Ishikawa (cell line): ENCODE results near the gene ELMO3.

Experiments used
- CEBPB ChIP-seq: IDR thresholded peaks from 2 replicates; pipeline ENCODE4 v1.6.1; 2012
- CREB1 ChIP-seq: IDR thresholded peaks from 2 replicates; pipeline ENCODE4 v1.6.1; 2012; ENCODE audit warnings: low read depth
- EGR1 ChIP-seq: IDR thresholded peaks from 2 replicates; pipeline ENCODE4 v1.6.1; 2012
- EP300 ChIP-seq: IDR thresholded peaks from 2 replicates; pipeline ENCODE4 v1.6.1; 2012; ENCODE audit warnings: borderline replicate concordance
- FOXM1 ChIP-seq: IDR thresholded peaks from 2 replicates; pipeline ENCODE4 v1.6.1; 2012; ENCODE audit warnings: low read depth, borderline replicate concordance
- NFIC ChIP-seq: IDR thresholded peaks from 2 replicates; pipeline ENCODE4 v1.6.1; 2012
- RAD21 ChIP-seq: IDR thresholded peaks from 2 replicates; pipeline ENCODE4 v1.6.1; 2012; ENCODE audit warnings: low read depth
- REST ChIP-seq: IDR thresholded peaks from 2 replicates; pipeline ENCODE4 v1.6.1; 2012; ENCODE audit warnings: low read depth, mild to moderate bottlenecking
- TAF1 ChIP-seq: IDR thresholded peaks from 2 replicates; pipeline ENCODE4 v1.6.1; 2012; ENCODE audit warnings: low read depth, mild to moderate bottlenecking
- TCF12 ChIP-seq: IDR thresholded peaks from 2 replicates; pipeline ENCODE4 v1.6.1; 2012; ENCODE audit warnings: low read depth
- TEAD4 ChIP-seq: IDR thresholded peaks from 2 replicates; pipeline ENCODE4 v1.6.1; 2012
- USF1 ChIP-seq: IDR thresholded peaks from 2 replicates; pipeline ENCODE4 v1.6.1; 2012
- YY1 ChIP-seq: IDR thresholded peaks from 2 replicates; pipeline ENCODE4 v1.6.1; 2012; ENCODE audit warnings: low read depth
- ZBTB7A ChIP-seq: IDR thresholded peaks from 2 replicates; pipeline ENCODE4 v1.6.1; 2012; ENCODE audit warnings: low read depth
- TF ChIP-seq, protein P1 (sequence below): IDR thresholded peaks from 2 replicates; pipeline ENCODE4 v1.6.1; 2012

Gene ELMO3

GRCh38 chr16:67215706-67216105 lies 16.8 kb downstream of the ELMO3 start:
- TF ChIP-seq TCF12 (no peak), EGR1 (no peak), FOXM1 (no peak), YY1 (no peak), USF1 (no peak), CREB1 (no peak), TEAD4 (no peak), NFIC (no peak), REST (no peak), TAF1 (no peak), ZBTB7A (no peak), RAD21 (no peak), CEBPB (no peak), EP300 (no peak)
- TF ChIP-seq, protein P1, sequence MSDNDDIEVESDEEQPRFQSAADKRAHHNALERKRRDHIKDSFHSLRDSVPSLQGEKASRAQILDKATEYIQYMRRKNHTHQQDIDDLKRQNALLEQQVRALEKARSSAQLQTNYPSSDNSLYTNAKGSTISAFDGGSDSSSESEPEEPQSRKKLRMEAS = no peak

- no peak for TF ChIP-seq CREB1
- TF ChIP-seq USF1 = no peak
- no peak for TF ChIP-seq NFIC
- no peak for TF ChIP-seq TAF1
Measured at GRCh38 chr16:67216612-67217490, 17.9 kb downstream of the ELMO3 start.

DNA sequence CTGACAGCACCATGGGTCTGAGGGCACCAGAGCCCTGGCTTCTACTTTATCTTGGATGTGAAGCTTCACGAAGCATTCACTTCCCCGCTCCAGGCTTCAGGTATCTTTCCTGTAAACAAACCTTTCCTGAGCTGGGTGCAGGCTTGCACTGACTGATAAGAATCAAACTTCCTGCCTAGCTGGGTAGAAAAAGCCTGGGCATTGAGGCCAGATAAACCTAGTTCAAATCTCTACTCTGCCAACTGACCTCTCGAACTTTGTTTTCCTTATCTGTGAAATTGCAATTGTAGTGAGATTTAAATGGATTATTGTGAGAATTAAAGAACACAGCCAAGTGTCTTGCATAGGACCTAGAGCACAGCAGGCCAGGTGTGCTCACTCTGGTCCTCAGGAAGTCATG lies 25.1 kb downstream of the ELMO3 start:
- no peak for TF ChIP-seq YY1
- no peak for TF ChIP-seq REST
- no peak for TF ChIP-seq CREB1
- no peak for TF ChIP-seq ZBTB7A
- no peak for TF ChIP-seq CEBPB
- no peak for TF ChIP-seq TAF1
- no peak for TF ChIP-seq NFIC
- no peak for TF ChIP-seq TCF12
- no peak for TF ChIP-seq USF1
- TF ChIP-seq, protein P1 = no peak
- no peak for TF ChIP-seq EP300
- no peak for TF ChIP-seq TEAD4
- TF ChIP-seq RAD21 = no peak
- TF ChIP-seq FOXM1 = no peak
- TF ChIP-seq EGR1 = no peak

- no peak for TF ChIP-seq TEAD4
- no peak for TF ChIP-seq TCF12
- no peak for TF ChIP-seq FOXM1
- TF ChIP-seq EGR1 = no peak
- no peak for TF ChIP-seq CEBPB
- no peak for TF ChIP-seq TAF1
- no peak for TF ChIP-seq ZBTB7A
- TF ChIP-seq RAD21 = no peak
- no peak for TF ChIP-seq CREB1
- no peak for TF ChIP-seq REST
- no peak for TF ChIP-seq EP300
- TF ChIP-seq YY1 = no peak
- TF ChIP-seq, protein P1 = no peak
- TF ChIP-seq NFIC = no peak
- no peak for TF ChIP-seq USF1
Measured at GRCh38 chr16:67226295-67226803, 27.4 kb downstream of the ELMO3 start.
